HepG2 (cell line): ENCODE data around the gene TNFRSF9. TPM values are rescaled to one million over a fixed set of nuclear protein-coding genes. Genes with fewer than 3 reads are reported as not detected.

ENCODE experiments used
- ARID4A ChIP-seq: sonication (generic); formaldehyde crosslinking; IDR thresholded peaks from 2 replicates; pipeline ENCODE4 v1.5.0; 2020; ENCODE audit warnings: mild to moderate bottlenecking, missing genetic modification reagents, borderline replicate concordance
- CERS6 ChIP-seq: sonication (generic); formaldehyde crosslinking; IDR thresholded peaks from 2 replicates; pipeline ENCODE4 v1.5.0; 2020; ENCODE audit warnings: missing genetic modification reagents
- CHCHD3 ChIP-seq: sonication (generic); formaldehyde crosslinking; IDR thresholded peaks from 2 replicates; pipeline ENCODE4 v1.8.0; 2022; ENCODE audit warnings: mild to moderate bottlenecking, missing genetic modification reagents, moderate library complexity
- FOXP1 ChIP-seq, 2 experiments: fragments of 450-650 bp in 1 of 2; IDR thresholded peaks; 2 replicates each; pipeline ENCODE4 v1.6.1; 2017 to 2018; ENCODE audit warnings: antibody characterized with exemption in 1 of 2
- IRX3 ChIP-seq: sonication (generic); formaldehyde crosslinking; IDR thresholded peaks from 2 replicates; pipeline ENCODE4 v1.8.1; 2023; ENCODE audit warnings: mild to moderate bottlenecking, low read depth, missing genetic modification reagents, borderline replicate concordance
- MEF2D ChIP-seq: sonication (generic); formaldehyde crosslinking; IDR thresholded peaks from 2 replicates; pipeline ENCODE4 v1.5.1; 2020; ENCODE audit warnings: mild to moderate bottlenecking, missing genetic modification reagents
- NR3C1 ChIP-seq: sonication (generic); formaldehyde crosslinking; IDR thresholded peaks from 2 replicates; pipeline ENCODE4 v1.4.0; 2020; ENCODE audit warnings: missing genetic modification reagents
- PBX2 ChIP-seq: IDR thresholded peaks from 2 replicates; pipeline ENCODE4 v1.6.1; 2016; ENCODE audit warnings: control low read depth
- POLR2AphosphoS2 ChIP-seq: IDR thresholded peaks from 2 replicates; pipeline ENCODE4 v1.6.1; 2011; ENCODE audit warnings: low read depth, low read length, improper control_type of control experiment
- RBAK ChIP-seq: sonication (generic); formaldehyde crosslinking; IDR thresholded peaks from 2 replicates; pipeline ENCODE4 v1.5.1; 2020; ENCODE audit warnings: mild to moderate bottlenecking, missing genetic modification reagents
- SMAD3 ChIP-seq: sonication (generic); formaldehyde crosslinking; IDR thresholded peaks from 2 replicates; pipeline ENCODE4 v1.4.0; 2020; ENCODE audit warnings: missing genetic modification reagents
- THAP11 ChIP-seq: IDR thresholded peaks from 2 replicates; pipeline ENCODE4 v1.6.1; 2016; ENCODE audit warnings: missing biosample characterization, missing genetic modification reagents
- ZFAT ChIP-seq: sonication (generic); formaldehyde crosslinking; conservative IDR thresholded peaks from 2 replicates; pipeline ENCODE4 v1.8.1; 2023; ENCODE audit warnings: missing genetic modification reagents, inconsistent platforms
- ZNF205 ChIP-seq: IDR thresholded peaks from 2 replicates; pipeline ENCODE4 v1.6.1; 2018; ENCODE audit warnings: missing biosample characterization, missing genetic modification reagents
- ZNF710 ChIP-seq: sonication (generic); formaldehyde crosslinking; IDR thresholded peaks from 2 replicates; pipeline ENCODE4 v1.5.0; 2020; ENCODE audit warnings: mild to moderate bottlenecking, missing genetic modification reagents, borderline replicate concordance
- polyA plus RNA-seq, 8 experiments: library from polyadenylated mRNA; depleted of rRNA in 3 of 8; stranded (reverse) in 7 of 8; unstranded in 1 of 8; fragments of >200 nt; fragmentation: Illumina TruSeq in 4 of 8; extraction: Trizol in 4 of 8; gene quantifications; 2 replicates each; pipeline versions ENCODE4 v1.2.1 to v1.2.3, GENCODE V29; 2011 to 2016; ENCODE audit warnings: low read depth in 4 of 8, missing spikeins in 1 of 8, mixed read lengths in 1 of 8; ENCODE audit not compliant: insufficient read depth in 1 of 8
- total RNA-seq, 5 experiments: library from RNA; depleted of rRNA; stranded (reverse); fragments of >200 nt; fragmentation: Illumina TruSeq; extraction: Trizol; gene quantifications; 2 replicates each; pipeline ENCODE4 v1.2.3, GENCODE V29; 2016; ENCODE audit warnings: low read depth in 1 of 5
- TF ChIP-seq, protein P1 (sequence below), 2 experiments: fragments of 450-650 bp in 1 of 2; sonication (generic) in 1 of 2; formaldehyde crosslinking; IDR thresholded peaks; 2 replicates each; pipeline versions ENCODE4 v1.5.0 to v1.8.0; 2020 to 2022; ENCODE audit warnings: mild to moderate bottlenecking in 1 of 2, missing genetic modification reagents in 1 of 2
- TF ChIP-seq, protein P2 (sequence below): sonication (generic); formaldehyde crosslinking; IDR thresholded peaks from 2 replicates; pipeline ENCODE4 v1.4.0; 2020; ENCODE audit warnings: missing genetic modification reagents, borderline replicate concordance

TNFRSF9 gene
- total and polyA plus RNA-seq, 2 of the 13 experiments (the other 11 are each of a cell fraction or from before 2014, with no cell fraction given), result 0.07 TPM; not detected in 1

- TF ChIP-seq CERS6 (CRISPR knock-in tag) (no peak), ZNF205 (CRISPR knock-in tag) (peak; percentile 70; the same call in 1 of the 2 replicates), MEF2D (CRISPR knock-in tag) (no peak), SMAD3 (CRISPR knock-in tag) (peak; percentile 71), IRX3 (no peak), PBX2 (no peak), ARID4A (CRISPR knock-in tag) (peak; percentile 56; the same call in 1 of the 2 replicates), FOXP1 (IDR thresholded peaks at IDR 0.05) (no peak), FOXP1 (CRISPR knock-in tag; IDR thresholded peaks at IDR 0.05) (0 out of 2 replicates have a peak, but pooled peaks have one; percentile 27), POLR2AphosphoS2 (no peak), NR3C1 (no peak), ZNF710 (no peak), RBAK (no peak), CHCHD3 (no peak), THAP11 (CRISPR knock-in tag) (no peak), ZFAT (no peak)
- TF ChIP-seq, protein P1, sequence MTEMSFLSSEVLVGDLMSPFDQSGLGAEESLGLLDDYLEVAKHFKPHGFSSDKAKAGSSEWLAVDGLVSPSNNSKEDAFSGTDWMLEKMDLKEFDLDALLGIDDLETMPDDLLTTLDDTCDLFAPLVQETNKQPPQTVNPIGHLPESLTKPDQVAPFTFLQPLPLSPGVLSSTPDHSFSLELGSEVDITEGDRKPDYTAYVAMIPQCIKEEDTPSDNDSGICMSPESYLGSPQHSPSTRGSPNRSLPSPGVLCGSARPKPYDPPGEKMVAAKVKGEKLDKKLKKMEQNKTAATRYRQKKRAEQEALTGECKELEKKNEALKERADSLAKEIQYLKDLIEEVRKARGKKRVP (CRISPR knock-in tag; IDR thresholded peaks at IDR 0.05), result no peak
- TF ChIP-seq, protein P2, sequence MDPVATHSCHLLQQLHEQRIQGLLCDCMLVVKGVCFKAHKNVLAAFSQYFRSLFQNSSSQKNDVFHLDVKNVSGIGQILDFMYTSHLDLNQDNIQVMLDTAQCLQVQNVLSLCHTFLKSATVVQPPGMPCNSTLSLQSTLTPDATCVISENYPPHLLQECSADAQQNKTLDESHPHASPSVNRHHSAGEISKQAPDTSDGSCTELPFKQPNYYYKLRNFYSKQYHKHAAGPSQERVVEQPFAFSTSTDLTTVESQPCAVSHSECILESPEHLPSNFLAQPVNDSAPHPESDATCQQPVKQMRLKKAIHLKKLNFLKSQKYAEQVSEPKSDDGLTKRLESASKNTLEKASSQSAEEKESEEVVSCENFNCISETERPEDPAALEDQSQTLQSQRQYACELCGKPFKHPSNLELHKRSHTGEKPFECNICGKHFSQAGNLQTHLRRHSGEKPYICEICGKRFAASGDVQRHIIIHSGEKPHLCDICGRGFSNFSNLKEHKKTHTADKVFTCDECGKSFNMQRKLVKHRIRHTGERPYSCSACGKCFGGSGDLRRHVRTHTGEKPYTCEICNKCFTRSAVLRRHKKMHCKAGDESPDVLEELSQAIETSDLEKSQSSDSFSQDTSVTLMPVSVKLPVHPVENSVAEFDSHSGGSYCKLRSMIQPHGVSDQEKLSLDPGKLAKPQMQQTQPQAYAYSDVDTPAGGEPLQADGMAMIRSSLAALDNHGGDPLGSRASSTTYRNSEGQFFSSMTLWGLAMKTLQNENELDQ (CRISPR knock-in tag), result no peak
Measured at GRCh38 chr1:7975212-7975865, 34.7 kb upstream of the TNFRSF9 start (continued).
